ENCODE results near the gene CLEC5A.

Gene CLEC5A

DNA sequence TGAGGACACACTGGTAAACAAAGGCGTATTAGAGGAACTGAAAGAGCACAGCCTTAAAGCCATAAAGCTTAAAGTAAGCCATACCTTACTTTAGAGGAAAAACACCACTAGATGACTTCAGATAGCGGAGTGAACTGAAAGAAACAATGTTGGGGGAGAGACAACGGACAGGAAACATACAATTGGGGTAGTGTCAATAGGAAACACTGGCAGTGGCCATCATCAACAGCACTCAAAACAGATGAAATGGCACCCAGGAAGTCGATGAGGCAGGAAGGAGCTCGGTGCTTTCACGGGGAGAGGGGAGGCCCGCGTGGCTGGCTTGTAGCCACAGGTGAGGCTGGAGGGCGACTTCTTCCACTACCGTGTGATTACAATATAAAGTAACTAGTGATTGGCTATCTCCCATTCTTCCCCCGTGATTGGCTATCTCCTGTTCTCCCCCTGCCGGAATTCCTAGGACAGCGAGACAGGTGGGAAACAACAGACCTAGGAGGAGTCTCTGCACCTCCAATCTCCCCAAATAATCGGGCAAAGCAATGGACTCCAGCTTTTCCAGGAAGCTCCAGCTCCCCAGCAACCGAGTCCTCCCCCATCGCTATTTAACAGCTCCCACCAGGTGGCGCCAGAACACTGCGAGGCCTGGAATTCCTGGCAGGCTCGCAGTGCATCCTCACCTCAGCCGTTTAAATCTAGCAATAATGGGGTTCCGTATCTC is 29.2 kb upstream of the CLEC5A start (continued):
- TF ChIP-seq, protein P1, sequence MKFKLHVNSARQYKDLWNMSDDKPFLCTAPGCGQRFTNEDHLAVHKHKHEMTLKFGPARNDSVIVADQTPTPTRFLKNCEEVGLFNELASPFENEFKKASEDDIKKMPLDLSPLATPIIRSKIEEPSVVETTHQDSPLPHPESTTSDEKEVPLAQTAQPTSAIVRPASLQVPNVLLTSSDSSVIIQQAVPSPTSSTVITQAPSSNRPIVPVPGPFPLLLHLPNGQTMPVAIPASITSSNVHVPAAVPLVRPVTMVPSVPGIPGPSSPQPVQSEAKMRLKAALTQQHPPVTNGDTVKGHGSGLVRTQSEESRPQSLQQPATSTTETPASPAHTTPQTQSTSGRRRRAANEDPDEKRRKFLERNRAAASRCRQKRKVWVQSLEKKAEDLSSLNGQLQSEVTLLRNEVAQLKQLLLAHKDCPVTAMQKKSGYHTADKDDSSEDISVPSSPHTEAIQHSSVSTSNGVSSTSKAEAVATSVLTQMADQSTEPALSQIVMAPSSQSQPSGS (tag by site-specific recombination; IDR thresholded peaks at IDR 0.05; ENCODE audit: low read depth) = no peak
- TF ChIP-seq ZNF658 (tag by site-specific recombination; IDR thresholded peaks at IDR 0.05) (no peak), ZNF843 (tag by site-specific recombination; IDR thresholded peaks at IDR 0.05) (no peak), YY1 (tag by site-specific recombination; IDR thresholded peaks at IDR 0.05) (0 out of 2 replicates have a peak, but pooled peaks have one; percentile 44), ZNF311 (tag by site-specific recombination; IDR thresholded peaks at IDR 0.05; ENCODE audit: borderline replicate concordance) (no peak), IKZF3 (tag by site-specific recombination; IDR thresholded peaks at IDR 0.05) (peak; percentile 18; the same call in 1 of the 2 replicates), ZEB2 (tag by site-specific recombination; IDR thresholded peaks at IDR 0.05) (no peak), ZIC2 (tag by site-specific recombination; IDR thresholded peaks at IDR 0.05) (no peak), BCL11B (tag by site-specific recombination; IDR thresholded peaks at IDR 0.05; ENCODE audit: low read depth) (no peak), SALL2 (tag by site-specific recombination; IDR thresholded peaks at IDR 0.05; ENCODE audit: borderline replicate concordance) (no peak), ZXDB (tag by site-specific recombination; IDR thresholded peaks at IDR 0.05) (no peak), REPIN1 (tag by site-specific recombination; IDR thresholded peaks at IDR 0.05; ENCODE audit: low read depth) (no peak), ZNF623 (tag by site-specific recombination; IDR thresholded peaks at IDR 0.05) (no peak), ZNF585B (tag by site-specific recombination; IDR thresholded peaks at IDR 0.05) (no peak), ZNF324 (tag by site-specific recombination; IDR thresholded peaks at IDR 0.05) (no peak), KLF1 (tag by site-specific recombination; IDR thresholded peaks at IDR 0.05) (no peak), SCRT1 (tag by site-specific recombination; IDR thresholded peaks at IDR 0.05; ENCODE audit: borderline replicate concordance) (no peak; the same call in 1 of the 2 replicates), ZNF140 (tag by site-specific recombination; IDR thresholded peaks at IDR 0.05) (no peak), ZNF660 (tag by site-specific recombination; IDR thresholded peaks at IDR 0.05) (peak; percentile 72; the same call in 1 of the 2 replicates), ZNF391 (tag by site-specific recombination; IDR thresholded peaks at IDR 0.05; ENCODE audit: borderline replicate concordance, low read depth) (no peak), KLF9 (tag by site-specific recombination; IDR thresholded peaks at IDR 0.05; ENCODE audit: low read depth) (no peak), BCL11A (tag by site-specific recombination; IDR thresholded peaks at IDR 0.05; ENCODE audit: low read depth) (no peak)
- TF ChIP-seq, protein P2, sequence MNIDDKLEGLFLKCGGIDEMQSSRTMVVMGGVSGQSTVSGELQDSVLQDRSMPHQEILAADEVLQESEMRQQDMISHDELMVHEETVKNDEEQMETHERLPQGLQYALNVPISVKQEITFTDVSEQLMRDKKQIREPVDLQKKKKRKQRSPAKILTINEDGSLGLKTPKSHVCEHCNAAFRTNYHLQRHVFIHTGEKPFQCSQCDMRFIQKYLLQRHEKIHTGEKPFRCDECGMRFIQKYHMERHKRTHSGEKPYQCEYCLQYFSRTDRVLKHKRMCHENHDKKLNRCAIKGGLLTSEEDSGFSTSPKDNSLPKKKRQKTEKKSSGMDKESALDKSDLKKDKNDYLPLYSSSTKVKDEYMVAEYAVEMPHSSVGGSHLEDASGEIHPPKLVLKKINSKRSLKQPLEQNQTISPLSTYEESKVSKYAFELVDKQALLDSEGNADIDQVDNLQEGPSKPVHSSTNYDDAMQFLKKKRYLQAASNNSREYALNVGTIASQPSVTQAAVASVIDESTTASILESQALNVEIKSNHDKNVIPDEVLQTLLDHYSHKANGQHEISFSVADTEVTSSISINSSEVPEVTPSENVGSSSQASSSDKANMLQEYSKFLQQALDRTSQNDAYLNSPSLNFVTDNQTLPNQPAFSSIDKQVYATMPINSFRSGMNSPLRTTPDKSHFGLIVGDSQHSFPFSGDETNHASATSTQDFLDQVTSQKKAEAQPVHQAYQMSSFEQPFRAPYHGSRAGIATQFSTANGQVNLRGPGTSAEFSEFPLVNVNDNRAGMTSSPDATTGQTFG (tag by site-specific recombination; IDR thresholded peaks at IDR 0.05; ENCODE audit: borderline replicate concordance) = no peak
- TF ChIP-seq, protein P3, sequence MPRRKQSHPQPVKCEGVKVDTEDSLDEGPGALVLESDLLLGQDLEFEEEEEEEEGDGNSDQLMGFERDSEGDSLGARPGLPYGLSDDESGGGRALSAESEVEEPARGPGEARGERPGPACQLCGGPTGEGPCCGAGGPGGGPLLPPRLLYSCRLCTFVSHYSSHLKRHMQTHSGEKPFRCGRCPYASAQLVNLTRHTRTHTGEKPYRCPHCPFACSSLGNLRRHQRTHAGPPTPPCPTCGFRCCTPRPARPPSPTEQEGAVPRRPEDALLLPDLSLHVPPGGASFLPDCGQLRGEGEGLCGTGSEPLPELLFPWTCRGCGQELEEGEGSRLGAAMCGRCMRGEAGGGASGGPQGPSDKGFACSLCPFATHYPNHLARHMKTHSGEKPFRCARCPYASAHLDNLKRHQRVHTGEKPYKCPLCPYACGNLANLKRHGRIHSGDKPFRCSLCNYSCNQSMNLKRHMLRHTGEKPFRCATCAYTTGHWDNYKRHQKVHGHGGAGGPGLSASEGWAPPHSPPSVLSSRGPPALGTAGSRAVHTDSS (tag by site-specific recombination; IDR thresholded peaks at IDR 0.05) = no peak
- TF ChIP-seq, protein P4, sequence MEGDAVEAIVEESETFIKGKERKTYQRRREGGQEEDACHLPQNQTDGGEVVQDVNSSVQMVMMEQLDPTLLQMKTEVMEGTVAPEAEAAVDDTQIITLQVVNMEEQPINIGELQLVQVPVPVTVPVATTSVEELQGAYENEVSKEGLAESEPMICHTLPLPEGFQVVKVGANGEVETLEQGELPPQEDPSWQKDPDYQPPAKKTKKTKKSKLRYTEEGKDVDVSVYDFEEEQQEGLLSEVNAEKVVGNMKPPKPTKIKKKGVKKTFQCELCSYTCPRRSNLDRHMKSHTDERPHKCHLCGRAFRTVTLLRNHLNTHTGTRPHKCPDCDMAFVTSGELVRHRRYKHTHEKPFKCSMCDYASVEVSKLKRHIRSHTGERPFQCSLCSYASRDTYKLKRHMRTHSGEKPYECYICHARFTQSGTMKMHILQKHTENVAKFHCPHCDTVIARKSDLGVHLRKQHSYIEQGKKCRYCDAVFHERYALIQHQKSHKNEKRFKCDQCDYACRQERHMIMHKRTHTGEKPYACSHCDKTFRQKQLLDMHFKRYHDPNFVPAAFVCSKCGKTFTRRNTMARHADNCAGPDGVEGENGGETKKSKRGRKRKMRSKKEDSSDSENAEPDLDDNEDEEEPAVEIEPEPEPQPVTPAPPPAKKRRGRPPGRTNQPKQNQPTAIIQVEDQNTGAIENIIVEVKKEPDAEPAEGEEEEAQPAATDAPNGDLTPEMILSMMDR (tag by site-specific recombination; IDR thresholded peaks at IDR 0.05) = peak; percentile 92
- TF ChIP-seq, protein P5, sequence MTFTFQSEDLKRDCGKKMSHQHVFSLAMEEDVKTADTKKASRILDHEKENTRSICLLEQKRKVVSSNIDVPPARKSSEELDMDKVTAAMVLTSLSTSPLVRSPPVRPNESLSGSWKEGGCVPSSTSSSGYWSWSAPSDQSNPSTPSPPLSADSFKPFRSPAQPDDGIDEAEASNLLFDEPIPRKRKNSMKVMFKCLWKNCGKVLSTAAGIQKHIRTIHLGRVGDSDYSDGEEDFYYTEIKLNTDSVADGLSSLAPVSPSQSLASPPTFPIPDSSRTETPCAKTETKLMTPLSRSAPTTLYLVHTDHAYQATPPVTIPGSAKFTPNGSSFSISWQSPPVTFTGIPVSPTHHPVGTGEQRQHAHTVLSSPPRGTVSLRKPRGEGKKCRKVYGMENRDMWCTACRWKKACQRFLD (tag by site-specific recombination; IDR thresholded peaks at IDR 0.05) = no peak
- TF ChIP-seq, protein P6, sequence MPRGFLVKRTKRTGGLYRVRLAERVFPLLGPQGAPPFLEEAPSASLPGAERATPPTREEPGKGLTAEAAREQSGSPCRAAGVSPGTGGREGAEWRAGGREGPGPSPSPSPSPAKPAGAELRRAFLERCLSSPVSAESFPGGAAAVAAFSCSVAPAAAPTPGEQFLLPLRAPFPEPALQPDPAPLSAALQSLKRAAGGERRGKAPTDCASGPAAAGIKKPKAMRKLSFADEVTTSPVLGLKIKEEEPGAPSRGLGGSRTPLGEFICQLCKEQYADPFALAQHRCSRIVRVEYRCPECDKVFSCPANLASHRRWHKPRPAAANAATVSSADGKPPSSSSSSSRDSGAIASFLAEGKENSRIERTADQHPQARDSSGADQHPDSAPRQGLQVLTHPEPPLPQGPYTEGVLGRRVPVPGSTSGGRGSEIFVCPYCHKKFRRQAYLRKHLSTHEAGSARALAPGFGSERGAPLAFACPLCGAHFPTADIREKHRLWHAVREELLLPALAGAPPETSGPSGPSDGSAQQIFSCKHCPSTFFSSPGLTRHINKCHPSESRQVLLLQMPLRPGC (tag by site-specific recombination; IDR thresholded peaks at IDR 0.05) = no peak

Measured in HEK293 (cell line).